ENCODE measurements around the gene DMBX1. TPM values are rescaled to one million over a fixed set of nuclear protein-coding genes. Genes with fewer than 3 reads are reported as not detected.
A peak's percentile ranks its signal among the peaks of the same experiment; 100 is the strongest.

Gene DMBX1
- polyA plus RNA-seq, 1 donor, result not detected

- DNase-seq, result no peak
These were observed 36.5 kb downstream of the DMBX1 start for GRCh38 chr1:46526013-46526690.

- DNase-seq, result no peak
These were observed 37.2 kb downstream of the DMBX1 start for GRCh38 chr1:46526691-46527291.

- DNase-seq, result peak; percentile 71
These were observed 38.0 kb downstream of the DMBX1 start for GRCh38 chr1:46527474-46528296.

DNA sequence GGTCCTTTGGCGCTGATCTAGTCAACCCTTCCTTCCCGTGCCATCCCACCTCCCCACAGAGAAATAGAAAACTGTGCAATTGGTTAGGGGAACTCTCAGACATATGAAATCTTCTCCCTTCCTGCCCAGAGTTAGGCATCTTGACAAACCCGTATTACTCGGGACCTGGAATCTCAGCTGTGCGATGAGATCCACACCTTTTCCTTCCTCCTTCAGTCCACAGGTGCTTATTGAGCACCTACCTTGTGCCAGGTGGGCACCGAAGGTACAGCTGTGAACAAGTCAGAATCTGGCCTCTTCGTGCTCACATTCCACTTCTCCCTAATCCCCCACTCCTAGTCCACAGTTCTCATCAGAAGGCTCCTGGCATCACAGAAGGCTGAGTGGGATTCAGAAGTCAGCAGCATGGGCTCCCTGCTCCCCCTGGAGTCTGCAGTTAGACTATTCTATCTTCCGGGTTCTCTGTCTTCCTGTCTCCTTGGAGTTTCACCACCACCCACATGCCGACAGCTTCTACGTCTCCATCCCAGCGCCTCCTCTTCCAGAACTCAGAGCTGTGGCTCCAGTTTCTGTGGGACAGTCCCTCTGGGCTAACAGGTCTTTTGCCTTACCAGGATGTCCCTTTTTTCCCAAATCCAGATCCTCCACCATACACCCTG lies 38.8 kb downstream of the DMBX1 start:
- DNase-seq, result no peak

GRCh38 chr1:46529031-46529630 lies 39.5 kb downstream of the DMBX1 start:
- DNase-seq, result no peak

DNA sequence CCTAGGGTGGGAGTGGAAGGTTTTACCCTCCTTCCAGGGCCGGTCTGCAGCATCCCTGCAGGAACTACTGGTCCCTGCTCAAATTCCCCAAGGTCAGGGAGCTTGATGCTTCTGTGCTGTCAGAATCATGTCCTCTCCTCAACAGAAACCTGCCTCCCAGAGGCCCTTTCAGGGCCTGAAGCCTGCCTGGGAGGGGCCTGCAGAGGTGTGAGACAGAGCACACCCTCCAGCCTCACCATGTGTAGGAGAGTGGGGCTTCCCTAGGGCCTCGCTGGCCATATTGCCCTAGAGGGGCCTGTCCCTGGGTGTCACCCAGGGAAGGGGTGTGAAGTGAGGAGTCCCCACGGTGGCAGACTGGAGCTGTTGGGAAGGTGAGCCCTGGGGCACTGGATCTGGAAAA lies 40.7 kb downstream of the DMBX1 start:
- DNase-seq, result no peak

GRCh38 chr1:46530791-46531409 lies 41.3 kb downstream of the DMBX1 start:
- DNase-seq, result no peak

DNA sequence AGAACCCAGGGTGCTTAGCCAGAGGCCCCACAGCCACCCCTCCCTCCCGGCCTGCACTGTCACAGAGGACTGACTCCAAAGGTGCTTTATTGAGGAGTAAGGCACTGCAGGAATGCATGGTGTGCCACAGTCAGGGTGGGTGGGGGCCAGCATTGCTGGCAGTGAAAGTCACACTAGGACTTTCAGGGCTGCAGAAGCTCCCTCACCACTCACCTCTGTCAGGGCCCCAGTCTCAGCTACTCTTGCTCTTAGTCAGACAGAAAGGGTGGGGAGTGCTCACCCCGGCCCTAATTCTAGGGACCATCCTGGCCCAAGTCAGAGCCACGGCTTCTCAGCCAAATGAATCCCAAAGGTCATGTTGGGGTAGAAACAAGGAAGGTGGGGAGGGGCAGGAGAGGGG lies 42.5 kb downstream of the DMBX1 start:
- no peak for DNase-seq

GRCh38 chr1:46532498-46533178 lies 43.0 kb downstream of the DMBX1 start:
- DNase-seq, result peak; percentile 76

DNA sequence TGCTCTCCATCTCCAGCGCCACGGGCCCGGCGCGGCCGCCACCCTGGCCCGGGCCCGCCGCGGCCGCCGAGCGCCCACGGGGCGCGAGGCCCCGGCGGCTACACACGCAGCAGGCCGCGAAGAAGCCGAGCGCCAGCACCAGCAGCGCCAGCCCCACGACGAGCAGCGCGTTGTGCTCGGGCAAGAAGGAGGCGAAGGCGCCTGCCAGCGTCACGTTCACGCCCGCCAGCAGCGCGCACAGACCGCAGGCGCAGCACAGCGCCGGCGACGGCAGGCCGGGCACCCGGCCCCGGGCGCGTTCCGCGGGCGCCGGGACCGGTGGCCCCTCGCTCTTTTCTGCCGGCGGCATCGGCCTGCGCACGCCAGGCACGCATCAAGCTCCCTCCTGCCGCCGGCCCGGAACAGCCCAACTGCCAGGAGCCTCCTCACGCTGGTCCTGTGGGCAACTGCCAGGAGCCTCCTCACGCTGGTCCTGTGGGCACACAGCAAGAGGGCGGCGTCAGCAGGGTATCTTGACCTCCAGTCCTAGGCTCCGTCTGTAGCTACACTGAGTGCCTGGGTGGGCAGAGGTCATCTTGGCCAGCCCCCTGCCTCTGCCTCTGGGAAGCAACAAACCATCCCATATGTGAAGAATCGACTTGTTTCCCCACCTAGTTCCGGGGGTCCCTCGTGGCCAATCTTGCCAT lies 43.7 kb downstream of the DMBX1 start:
- no peak for DNase-seq

DNA sequence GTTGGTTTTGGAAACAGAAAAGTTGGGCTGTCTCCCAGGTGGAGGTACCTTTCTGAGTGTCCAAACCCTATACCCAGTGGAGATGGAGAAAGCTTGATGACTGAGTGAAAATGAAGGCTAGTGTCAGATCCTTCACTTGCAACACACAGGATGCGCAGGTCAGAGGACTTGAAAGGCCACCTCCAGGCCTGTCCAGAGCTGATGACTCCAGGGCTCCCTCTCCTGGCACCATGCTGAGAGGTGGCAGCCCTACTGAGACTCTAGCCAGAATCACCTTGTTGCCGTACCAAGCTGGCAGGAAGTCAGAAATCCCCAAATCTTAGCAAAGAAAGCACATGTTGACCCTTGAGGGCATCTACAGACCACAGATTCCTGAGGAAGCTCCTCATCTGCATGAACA lies 45.4 kb downstream of the DMBX1 start:
- DNase-seq, result no peak

GRCh38 chr1:46536527-46536926 lies 46.9 kb downstream of the DMBX1 start:
- no peak for DNase-seq

- no peak for DNase-seq
These were observed 48.0 kb downstream of the DMBX1 start for GRCh38 chr1:46537651-46538050.

GRCh38 chr1:46538147-46538546 lies 48.5 kb downstream of the DMBX1 start:
- no peak for DNase-seq

Other genes with a start within 250 kb of the DMBX1 start
- gene RAD54L, start 242.1 kb upstream of the DMBX1 start, polyA plus RNA-seq (ENCODE audit: insufficient read length), result 6.7 TPM
- gene LRRC41, start 186.2 kb upstream of the DMBX1 start, polyA plus RNA-seq (ENCODE audit: insufficient read length), result 63.3 TPM
- 242 TPM for gene UQCRH, start 186.1 kb upstream of the DMBX1 start, polyA plus RNA-seq (ENCODE audit: insufficient read length)
- gene NSUN4, start 149.0 kb upstream of the DMBX1 start, polyA plus RNA-seq (ENCODE audit: insufficient read length), result 16.3 TPM
- 26.5 TPM for gene FAAH, start 95.5 kb upstream of the DMBX1 start, polyA plus RNA-seq (ENCODE audit: insufficient read length)
- gene KNCN, start 61.8 kb downstream of the DMBX1 start, polyA plus RNA-seq (ENCODE audit: insufficient read length), result not detected
- gene MKNK1, start 114.4 kb downstream of the DMBX1 start, polyA plus RNA-seq (ENCODE audit: insufficient read length), result 34.1 TPM
- gene MOB3C, start 127.0 kb downstream of the DMBX1 start, polyA plus RNA-seq (ENCODE audit: insufficient read length), result 12.3 TPM
- 51.7 TPM for gene ATPAF1, start 178.5 kb downstream of the DMBX1 start, polyA plus RNA-seq (ENCODE audit: insufficient read length)
- gene TEX38, start 182.0 kb downstream of the DMBX1 start, polyA plus RNA-seq (ENCODE audit: insufficient read length), result 0.28 TPM
- gene EFCAB14, start 229.3 kb downstream of the DMBX1 start, polyA plus RNA-seq (ENCODE audit: insufficient read length), result 95.7 TPM